ENCODE results near the gene HTR6. TPM values are rescaled to one million over a fixed set of nuclear protein-coding genes. Genes with fewer than 3 reads are reported as not detected.

The HTR6 gene
- total and polyA plus RNA-seq, 3 donors from 2014 or later = 0.21 to 0.68 (median 0.55) TPM

GRCh38 chr1:19655718-19656080, 9.0 kb upstream of the HTR6 start:
- intact Hi-C loops (cut with DNase I; ENCODE audit: low total_unique reads) = loop anchor here (5.0 kb wide), 1 partner anchor 318 kb away; no protein-coding TSS in a partner anchor
- H3K4me1 ChIP-seq = peaks cover 25% of the 10 kb centered on the region
- 89 to 93% methylated on average over 8 of the region's 8 CpGs for WGBS, 2 donors
- H3K27me3 ChIP-seq = no peaks in the 10 kb centered on the region
- TF ChIP-seq POLR2A (IDR thresholded peaks at IDR 0.05) = no peak
- no peaks in the 10 kb centered on the region for H3K9me3 ChIP-seq
- no peaks in the 10 kb centered on the region for H3K36me3 ChIP-seq (ENCODE audit: low read depth, missing control alignments)
- no peak overlapping the region for H3K27ac ChIP-seq
- no peak overlapping the region for H3K4me3 ChIP-seq
- DNase-seq = no peak

GRCh38 chr1:19656134-19656779, 8.4 kb upstream of the HTR6 start:
- 89 to 92% methylated on average over 9 of the region's 9 CpGs for WGBS, 2 donors
- no peaks in the 10 kb centered on the region for H3K36me3 ChIP-seq (ENCODE audit: low read depth, missing control alignments)

GRCh38 chr1:19656780-19657466, 7.8 kb upstream of the HTR6 start:
- Histone ChIP-seq H3K27me3 (no peaks in the 10 kb centered on the region), H3K4me1 (peaks cover 15% of the 10 kb centered on the region), H3K4me3 (no peak overlapping the region), H3K27ac (no peak overlapping the region), H3K36me3 (ENCODE audit: low read depth, missing control alignments) (no peaks in the 10 kb centered on the region), H3K9me3 (no peaks in the 10 kb centered on the region)
- DNase-seq = no peak
- WGBS, 2 donors = 68 to 79% methylated on average over 3 to 15 of the region's 15 CpGs
- intact Hi-C loops (cut with DNase I; ENCODE audit: low total_unique reads) = loop anchor here (5.0 kb wide), 1 partner anchor 320 kb away; no protein-coding TSS in a partner anchor
- no peak for TF ChIP-seq POLR2A (IDR thresholded peaks at IDR 0.05)
- TF ChIP-seq CTCF (IDR thresholded peaks at IDR 0.05) = no peak

More at GRCh38 chr1:19656134-19656779, 8.4 kb upstream of the HTR6 start:
- Histone ChIP-seq H3K4me3 (no peak overlapping the region), H3K4me1 (peaks cover 20% of the 10 kb centered on the region), H3K27ac (no peak overlapping the region), H3K9me3 (no peaks in the 10 kb centered on the region), H3K27me3 (no peaks in the 10 kb centered on the region)
- TF ChIP-seq CTCF (IDR thresholded peaks at IDR 0.05) (no peak), POLR2A (IDR thresholded peaks at IDR 0.05) (no peak)
- DNase-seq = no peak
- intact Hi-C loops (cut with DNase I; ENCODE audit: low total_unique reads) = loop anchor here (5.0 kb wide), 1 partner anchor 319 kb away; no protein-coding TSS in a partner anchor

GRCh38 chr1:19657511-19657910, 7.2 kb upstream of the HTR6 start:
- Histone ChIP-seq H3K9me3 (no peaks in the 10 kb centered on the region), H3K27ac (no peak overlapping the region), H3K4me1 (peaks cover 9% of the 10 kb centered on the region), H3K27me3 (no peaks in the 10 kb centered on the region), H3K36me3 (ENCODE audit: low read depth, missing control alignments) (no peaks in the 10 kb centered on the region), H3K4me3 (no peak overlapping the region)
- 87 to 89% methylated on average over 10 of the region's 10 CpGs for WGBS, 2 donors
- no peak for TF ChIP-seq CTCF (IDR thresholded peaks at IDR 0.05)
- DNase-seq = no peak
- intact Hi-C loops (cut with DNase I; ENCODE audit: low total_unique reads) = loop anchor here (5.0 kb wide), 1 partner anchor 320 kb away; no protein-coding TSS in a partner anchor

- Histone ChIP-seq H3K27ac (no peak overlapping the region), H3K4me1 (peaks cover 7% of the 10 kb centered on the region), H3K9me3 (no peaks in the 10 kb centered on the region), H3K27me3 (no peaks in the 10 kb centered on the region), H3K4me3 (no peak overlapping the region), H3K36me3 (ENCODE audit: low read depth, missing control alignments) (no peaks in the 10 kb centered on the region)
- 86 to 91% methylated on average over 5 to 13 of the region's 13 CpGs for WGBS, 2 donors
- intact Hi-C loops (cut with DNase I; ENCODE audit: low total_unique reads) = loop anchor here (5.0 kb wide), 1 partner anchor 321 kb away; no protein-coding TSS in a partner anchor
- TF ChIP-seq CTCF (IDR thresholded peaks at IDR 0.05) = no peak
- TF ChIP-seq POLR2A (IDR thresholded peaks at IDR 0.05) = no peak
- DNase-seq = no peak
Observed at GRCh38 chr1:19658186-19658585, 6.5 kb upstream of the HTR6 start.
